GM10266 (cell line): ENCODE data around the gene ZNF625.
"Not testable (repeated sequence)": the region's sequence is repeated elsewhere in the genome, so short reads cannot be mapped to it uniquely, and the experiment has no call there.

Experiments
- DNase-seq: peaks from one replicate; pipeline ENCODE4 v3.0.0; 2012; ENCODE audit errors: extremely low spot score
- TF ChIP-seq, protein P1 (sequence below): IDR thresholded peaks from 2 replicates; pipeline ENCODE4 v1.5.1; 2012; ENCODE audit warnings: mild to moderate bottlenecking, low read depth; ENCODE audit not compliant: control insufficient read depth, insufficient read depth; ENCODE audit errors: missing control alignments

ZNF625 gene

GRCh38 chr19:12111943-12112637, 44.4 kb downstream of the ZNF625 start:
- TF ChIP-seq, protein P1, sequence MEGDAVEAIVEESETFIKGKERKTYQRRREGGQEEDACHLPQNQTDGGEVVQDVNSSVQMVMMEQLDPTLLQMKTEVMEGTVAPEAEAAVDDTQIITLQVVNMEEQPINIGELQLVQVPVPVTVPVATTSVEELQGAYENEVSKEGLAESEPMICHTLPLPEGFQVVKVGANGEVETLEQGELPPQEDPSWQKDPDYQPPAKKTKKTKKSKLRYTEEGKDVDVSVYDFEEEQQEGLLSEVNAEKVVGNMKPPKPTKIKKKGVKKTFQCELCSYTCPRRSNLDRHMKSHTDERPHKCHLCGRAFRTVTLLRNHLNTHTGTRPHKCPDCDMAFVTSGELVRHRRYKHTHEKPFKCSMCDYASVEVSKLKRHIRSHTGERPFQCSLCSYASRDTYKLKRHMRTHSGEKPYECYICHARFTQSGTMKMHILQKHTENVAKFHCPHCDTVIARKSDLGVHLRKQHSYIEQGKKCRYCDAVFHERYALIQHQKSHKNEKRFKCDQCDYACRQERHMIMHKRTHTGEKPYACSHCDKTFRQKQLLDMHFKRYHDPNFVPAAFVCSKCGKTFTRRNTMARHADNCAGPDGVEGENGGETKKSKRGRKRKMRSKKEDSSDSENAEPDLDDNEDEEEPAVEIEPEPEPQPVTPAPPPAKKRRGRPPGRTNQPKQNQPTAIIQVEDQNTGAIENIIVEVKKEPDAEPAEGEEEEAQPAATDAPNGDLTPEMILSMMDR = no peak
- no peak for DNase-seq

GRCh38 chr19:12111176-12111575, 45.4 kb downstream of the ZNF625 start:
- DNase-seq = no peak
- TF ChIP-seq, protein P1 = no peak

- not testable (repeated sequence) for DNase-seq
These were observed 52.6 kb downstream of the ZNF625 start for GRCh38 chr19:12103909-12104308.

DNA sequence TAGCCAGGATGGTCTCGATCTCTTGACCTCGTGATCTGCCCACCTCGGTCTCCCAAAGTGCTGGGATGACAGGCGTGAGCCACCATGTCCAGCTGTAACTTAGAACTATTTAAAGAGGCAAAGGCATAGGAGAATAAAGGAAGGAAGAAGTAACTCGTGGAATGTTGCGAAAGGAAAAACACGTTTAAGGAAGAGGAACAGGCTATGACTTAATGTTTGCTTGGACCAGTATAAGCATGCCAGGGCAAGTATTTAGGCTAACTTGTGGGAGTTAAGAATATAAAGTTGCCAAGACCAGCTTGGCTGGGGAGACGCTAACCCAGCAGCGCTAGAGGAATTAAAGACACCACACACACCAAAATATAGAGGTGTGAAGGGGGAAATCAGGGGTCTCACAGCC, 58.5 kb downstream of the ZNF625 start:
- DNase-seq = no peak
- TF ChIP-seq, protein P1 = no peak

DNA sequence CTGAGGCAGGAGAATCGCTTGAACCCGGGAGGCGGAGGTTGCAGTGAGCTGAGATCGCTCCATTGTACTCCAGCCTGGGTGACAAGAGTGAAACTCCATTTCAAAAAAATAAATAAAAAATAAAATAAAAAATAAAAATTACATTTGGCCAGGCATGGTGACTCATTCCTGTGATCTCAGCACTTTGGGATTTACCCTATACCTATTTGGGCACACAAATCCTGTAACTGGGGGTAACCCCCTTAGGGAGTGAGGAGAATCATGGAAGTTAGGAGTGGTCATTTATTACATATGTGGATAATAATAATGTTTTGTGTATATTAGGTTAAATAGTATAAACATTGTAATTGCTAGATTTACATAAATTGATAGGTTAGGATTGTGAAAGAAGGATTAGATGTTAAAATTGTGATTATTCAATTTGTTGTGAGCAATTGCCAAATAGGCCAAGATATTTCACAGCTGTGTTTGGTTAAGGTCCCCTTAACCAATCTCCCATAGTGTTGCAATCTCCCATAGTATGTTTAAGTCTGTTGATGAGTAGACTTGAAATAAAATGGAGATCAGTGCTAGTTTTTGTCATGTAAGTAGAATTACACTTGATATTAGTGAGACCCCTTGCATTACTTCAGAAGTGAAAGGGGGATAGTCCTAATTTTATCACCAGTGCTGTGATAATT, 61.3 kb downstream of the ZNF625 start:
- TF ChIP-seq, protein P1 = no peak
- no peak for DNase-seq
